ENCODE data around the gene ZGLP1.
"Not testable (repeated sequence)": the region's sequence is repeated elsewhere in the genome, so short reads cannot be mapped to it uniquely, and the experiment has no call there.

The ZGLP1 gene

GRCh38 chr19:10344780-10345179 is 35.2 kb upstream of the ZGLP1 start:
- no peak for TF ChIP-seq CTCF (IDR thresholded peaks at IDR 0.05; ENCODE audit: low read depth, low read length)
- no peak overlapping the region for H3K4me3 ChIP-seq (ENCODE audit: low read depth, low read length)
- DNase-seq (ENCODE audit: low read depth): no peak

- TF ChIP-seq CTCF (IDR thresholded peaks at IDR 0.05; ENCODE audit: low read depth, low read length): no peak
- TF ChIP-seq MAX (IDR thresholded peaks at IDR 0.05; ENCODE audit: low read depth, low read length): no peak
- no peak for TF ChIP-seq POLR2A (IDR thresholded peaks at IDR 0.05; ENCODE audit: extremely low read depth, insufficient read length)
- no peak for TF ChIP-seq MYC (IDR thresholded peaks at IDR 0.05; ENCODE audit: low read depth, low read length)
- H3K4me3 ChIP-seq (ENCODE audit: low read depth, low read length): no peak overlapping the region
Measured at GRCh38 chr19:10343495-10343894, 33.9 kb upstream of the ZGLP1 start.

GRCh38 chr19:10339977-10340376 is 30.4 kb upstream of the ZGLP1 start:
- TF ChIP-seq MAX (IDR thresholded peaks at IDR 0.05; ENCODE audit: low read depth, low read length): no peak
- TF ChIP-seq MYC (IDR thresholded peaks at IDR 0.05; ENCODE audit: low read depth, low read length): no peak
- TF ChIP-seq CTCF (IDR thresholded peaks at IDR 0.05; ENCODE audit: low read depth, low read length): no peak
- no peak for TF ChIP-seq POLR2A (IDR thresholded peaks at IDR 0.05; ENCODE audit: extremely low read depth, insufficient read length)
- H3K4me3 ChIP-seq (ENCODE audit: low read depth, low read length): peak overlapping the region; percentile 48
- DNase-seq (ENCODE audit: low read depth): no peak

More at GRCh38 chr19:10343495-10343894, 33.9 kb upstream of the ZGLP1 start:
- no peak for DNase-seq (ENCODE audit: low read depth)

GRCh38 chr19:10339380-10339960 is 29.9 kb upstream of the ZGLP1 start, which contains the start of gene ICAM3:
ICAM3 (minus strand) TSS chr19:10339624; CDS start chr19:10339614, 10 bp downstream.
- TF ChIP-seq MYC (IDR thresholded peaks at IDR 0.05; ENCODE audit: low read depth, low read length) (no peak), MAX (IDR thresholded peaks at IDR 0.05; ENCODE audit: low read depth, low read length) (no peak), POLR2A (IDR thresholded peaks at IDR 0.05; ENCODE audit: extremely low read depth, insufficient read length) (no peak), CTCF (IDR thresholded peaks at IDR 0.05; ENCODE audit: low read depth, low read length) (no peak)
- H3K4me3 ChIP-seq (ENCODE audit: low read depth, low read length): peak within 1 kb of the TSS; percentile 48
- DNase-seq (ENCODE audit: low read depth): peak; percentile 100

GRCh38 chr19:10338940-10339339 is 29.3 kb upstream of the ZGLP1 start:
- no peak for TF ChIP-seq POLR2A (IDR thresholded peaks at IDR 0.05; ENCODE audit: extremely low read depth, insufficient read length)
- no peak for TF ChIP-seq CTCF (IDR thresholded peaks at IDR 0.05; ENCODE audit: low read depth, low read length)
- TF ChIP-seq MYC (IDR thresholded peaks at IDR 0.05; ENCODE audit: low read depth, low read length): no peak
- no peak for TF ChIP-seq MAX (IDR thresholded peaks at IDR 0.05; ENCODE audit: low read depth, low read length)
- peak overlapping the region; percentile 48 for H3K4me3 ChIP-seq (ENCODE audit: low read depth, low read length)
- no peak for DNase-seq (ENCODE audit: low read depth)

GRCh38 chr19:10336725-10337124 is 27.1 kb upstream of the ZGLP1 start:
- H3K4me3 ChIP-seq (ENCODE audit: low read depth, low read length); DNase-seq (ENCODE audit: low read depth): not testable (repeated sequence)

All from NB4 (cell line).